ENCODE results near the gene SYTL2.

- TF ChIP-seq POLR2AphosphoS5 (IDR thresholded peaks at IDR 0.05; ENCODE audit: borderline replicate concordance, low read depth, low read length) (no peak), EZH2 (IDR thresholded peaks at IDR 0.05) (no peak), FOXP2 (optimal IDR thresholded peaks at IDR 0.05; ENCODE audit: control extremely low read depth, extremely low read length, insufficient read depth) (no peak)
Measured at GRCh38 chr11:85809863-85810262, 1.1 kb downstream of the SYTL2 start.
